Esophagus (tissue), 2 donors: ENCODE results near the gene MAP7D1. TPM values are rescaled to one million over a fixed set of nuclear protein-coding genes. Genes with fewer than 3 reads are reported as not detected.
A peak's percentile ranks its signal among the peaks of the same experiment; 100 is the strongest.

ENCODE experiments used
- H3K27ac ChIP-seq, 2 donors: one replicate each; pipeline ENCODE4 v1.5.1; 2013; ENCODE audit warnings: low read depth in 2 of 2, mild to moderate bottlenecking in 2 of 2, inconsistent platforms in 1 of 2, low read length in 1 of 2, moderate library complexity in 1 of 2
- H3K27me3 ChIP-seq, 2 donors: one replicate each; pipeline ENCODE4 v1.6.1; 2013; ENCODE audit warnings: low read length in 2 of 2, control low read depth in 1 of 2, mild to moderate bottlenecking in 1 of 2; ENCODE audit not compliant: insufficient read depth in 2 of 2, control insufficient read depth in 1 of 2
- H3K36me3 ChIP-seq, 2 donors: one replicate each; pipeline ENCODE4 v1.6.1; 2013; ENCODE audit warnings: low read length in 1 of 2; ENCODE audit not compliant: control insufficient read depth in 2 of 2, insufficient read depth in 2 of 2
- H3K4me1 ChIP-seq, 2 donors: one replicate each; pipeline ENCODE4 v1.6.1; 2013; ENCODE audit warnings: low read length in 1 of 2; ENCODE audit not compliant: control insufficient read depth in 2 of 2, insufficient read depth in 2 of 2
- H3K4me3 ChIP-seq, 2 donors: one replicate each; pipeline ENCODE4 v1.5.1; 2013; ENCODE audit warnings: low read length in 2 of 2, mild to moderate bottlenecking in 2 of 2, low read depth in 1 of 2, moderate library complexity in 1 of 2
- H3K9me3 ChIP-seq, 2 donors: one replicate each; pipeline ENCODE4 v1.6.1; 2013; ENCODE audit warnings: mild to moderate bottlenecking in 2 of 2, low read depth in 1 of 2, low read length in 1 of 2, moderate library complexity in 1 of 2; ENCODE audit not compliant: control insufficient read depth in 2 of 2, insufficient read depth in 1 of 2
- WGBS, 2 donors: extraction: QIAGEN DNeasy Blood & Tissue Kit; methylation state at CpG; one replicate each; pipeline ENCODE4 v1.1.7; 2013; 5-methylcytosine and 5-hydroxymethylcytosine counted together
- polyA plus RNA-seq, 2 donors: library from polyadenylated mRNA; stranded (reverse); fragments of 200-250 nt; gene quantifications; one replicate each; pipeline ENCODE4 v1.2.3, GENCODE V29; 2013
- donor health status: healthy with polysubstance abuse.
- donor health status: Bipolar disorder and iron deficiency.

Gene MAP7D1
- polyA plus RNA-seq, 2 donors = 33.1 to 55.3 TPM

DNA sequence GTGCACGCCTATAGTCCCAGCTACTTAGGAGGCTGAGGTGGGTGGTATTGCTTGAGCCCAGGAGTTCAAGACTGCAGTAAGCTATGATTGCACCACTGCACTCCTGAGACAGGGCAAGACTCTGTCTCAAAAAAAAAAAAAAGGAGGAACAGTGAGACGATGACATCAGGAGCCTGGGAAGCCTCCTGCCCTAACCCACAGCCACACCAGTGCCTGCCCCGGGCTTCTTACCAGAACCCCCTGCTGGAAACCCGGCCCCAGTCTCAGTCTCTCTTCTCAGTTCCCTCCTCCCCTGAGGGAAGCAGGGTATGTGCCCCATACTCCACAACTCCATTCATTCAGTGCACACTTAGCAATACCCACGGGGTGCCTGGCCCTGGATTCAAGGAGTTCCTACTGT, 40.0 kb upstream of the MAP7D1 start:
- Histone ChIP-seq H3K4me3 (no peak overlapping the region), H3K27me3 (no peaks in the 10 kb centered on the region), H3K4me1 (no peaks in the 10 kb centered on the region), H3K9me3 (no peaks in the 10 kb centered on the region), H3K27ac (peak overlapping the region; percentile 24 to 26), H3K36me3 (no peaks in the 10 kb centered on the region)
- 69 to 74% methylated on average over 5 of the region's 5 CpGs for WGBS, 2 donors

DNA sequence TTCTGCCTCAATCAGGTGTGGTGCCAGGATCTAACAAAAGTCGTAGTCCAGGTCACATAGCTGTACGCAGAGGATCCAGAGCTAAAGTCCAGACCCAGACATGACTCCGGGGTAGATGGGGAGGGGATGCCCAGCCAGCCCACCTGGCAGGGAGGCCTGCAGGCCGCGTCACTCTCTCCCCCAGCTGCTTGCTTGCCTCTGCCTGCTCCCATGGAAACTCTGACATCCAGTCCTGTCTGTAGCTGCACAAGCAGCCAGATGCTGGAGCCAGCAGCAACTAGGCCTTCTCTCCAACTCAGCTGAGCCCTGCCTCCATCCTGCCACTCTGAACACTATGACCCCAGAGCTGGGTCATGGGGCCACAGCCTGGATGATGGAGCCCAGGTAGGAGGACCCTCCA, 39.1 kb upstream of the MAP7D1 start:
- no peak overlapping the region for H3K27ac ChIP-seq
- no peaks in the 10 kb centered on the region for H3K9me3 ChIP-seq
- no peaks in the 10 kb centered on the region for H3K4me1 ChIP-seq
- H3K36me3 ChIP-seq = no peaks in the 10 kb centered on the region
- no peak overlapping the region for H3K4me3 ChIP-seq
- no peaks in the 10 kb centered on the region for H3K27me3 ChIP-seq
- 81 to 85% methylated on average over 5 of the region's 5 CpGs for WGBS, 2 donors

DNA sequence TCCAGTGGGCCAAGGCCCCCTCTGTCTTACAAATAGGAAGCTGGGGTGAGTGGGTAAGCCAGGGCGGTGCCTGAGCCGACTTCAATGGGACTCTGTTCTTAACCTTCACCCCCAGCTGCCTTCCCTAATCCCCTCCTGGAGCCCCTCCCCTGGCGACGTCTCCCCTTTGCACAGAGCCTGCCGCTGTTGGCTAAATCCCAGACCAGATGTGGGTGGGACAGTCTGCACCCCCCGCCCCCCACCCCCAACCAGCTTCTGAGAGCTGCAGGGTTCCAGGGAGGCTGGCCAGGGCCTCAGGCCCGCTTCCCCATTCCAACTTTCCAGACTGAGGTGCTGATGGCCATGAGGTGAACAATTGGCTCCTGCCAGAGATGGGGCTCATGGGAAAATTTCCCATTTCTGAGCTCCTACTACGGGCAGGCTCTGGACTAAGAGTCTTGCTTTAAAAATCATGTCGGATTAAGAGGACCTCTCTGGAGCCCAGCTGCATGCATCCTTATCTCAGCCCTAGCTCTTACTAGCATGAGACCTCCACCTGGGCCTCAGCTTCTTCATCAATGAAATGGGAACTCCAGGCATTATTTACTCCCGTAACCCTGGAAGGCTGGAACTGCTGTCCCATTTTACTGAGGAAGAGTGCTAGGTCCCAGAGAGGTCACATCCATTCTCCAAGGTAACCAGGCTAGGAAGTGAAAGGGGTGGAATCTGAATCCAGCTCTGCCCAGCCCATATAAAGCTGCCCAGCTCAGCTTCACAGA, 37.3 kb upstream of the MAP7D1 start:
- no peaks in the 10 kb centered on the region for H3K27me3 ChIP-seq
- WGBS, 2 donors = 64 to 70% methylated on average over 10 of the region's 10 CpGs
- H3K4me3 ChIP-seq = no peak overlapping the region
- H3K4me1 ChIP-seq = peaks cover 0 to 2% of the 10 kb centered on the region in 2 donors
- H3K9me3 ChIP-seq = no peaks in the 10 kb centered on the region
- no peaks in the 10 kb centered on the region for H3K36me3 ChIP-seq
- no peak overlapping the region for H3K27ac ChIP-seq

DNA sequence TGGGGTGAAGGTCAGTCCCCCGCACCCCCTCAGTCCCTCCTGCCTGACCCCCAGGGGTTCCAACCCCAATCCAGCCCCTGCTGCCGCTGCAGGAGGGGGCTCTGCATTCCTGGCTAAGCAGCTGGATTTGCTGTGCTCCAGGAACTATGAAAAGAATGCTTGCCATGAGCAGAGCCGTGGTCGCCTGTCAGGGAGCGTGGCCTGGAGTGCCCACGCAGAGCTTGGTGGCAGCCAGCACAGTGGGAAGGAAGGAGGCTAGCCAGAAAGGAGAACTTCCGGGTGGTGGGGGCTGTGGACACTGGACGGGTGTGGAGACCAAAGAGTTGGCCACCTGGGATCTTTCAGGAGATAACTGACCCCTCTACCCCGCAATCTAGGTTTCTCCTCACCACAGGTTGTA, 36.5 kb upstream of the MAP7D1 start:
- WGBS, 2 donors = 58 to 66% methylated on average over 9 of the region's 9 CpGs
- Histone ChIP-seq H3K36me3 (no peaks in the 10 kb centered on the region), H3K27me3 (no peaks in the 10 kb centered on the region), H3K4me3 (no peak overlapping the region), H3K4me1 (peaks cover 0 to 2% of the 10 kb centered on the region in 2 donors), H3K9me3 (no peaks in the 10 kb centered on the region), H3K27ac (peak overlapping the region; percentile 36 to 37)

DNA sequence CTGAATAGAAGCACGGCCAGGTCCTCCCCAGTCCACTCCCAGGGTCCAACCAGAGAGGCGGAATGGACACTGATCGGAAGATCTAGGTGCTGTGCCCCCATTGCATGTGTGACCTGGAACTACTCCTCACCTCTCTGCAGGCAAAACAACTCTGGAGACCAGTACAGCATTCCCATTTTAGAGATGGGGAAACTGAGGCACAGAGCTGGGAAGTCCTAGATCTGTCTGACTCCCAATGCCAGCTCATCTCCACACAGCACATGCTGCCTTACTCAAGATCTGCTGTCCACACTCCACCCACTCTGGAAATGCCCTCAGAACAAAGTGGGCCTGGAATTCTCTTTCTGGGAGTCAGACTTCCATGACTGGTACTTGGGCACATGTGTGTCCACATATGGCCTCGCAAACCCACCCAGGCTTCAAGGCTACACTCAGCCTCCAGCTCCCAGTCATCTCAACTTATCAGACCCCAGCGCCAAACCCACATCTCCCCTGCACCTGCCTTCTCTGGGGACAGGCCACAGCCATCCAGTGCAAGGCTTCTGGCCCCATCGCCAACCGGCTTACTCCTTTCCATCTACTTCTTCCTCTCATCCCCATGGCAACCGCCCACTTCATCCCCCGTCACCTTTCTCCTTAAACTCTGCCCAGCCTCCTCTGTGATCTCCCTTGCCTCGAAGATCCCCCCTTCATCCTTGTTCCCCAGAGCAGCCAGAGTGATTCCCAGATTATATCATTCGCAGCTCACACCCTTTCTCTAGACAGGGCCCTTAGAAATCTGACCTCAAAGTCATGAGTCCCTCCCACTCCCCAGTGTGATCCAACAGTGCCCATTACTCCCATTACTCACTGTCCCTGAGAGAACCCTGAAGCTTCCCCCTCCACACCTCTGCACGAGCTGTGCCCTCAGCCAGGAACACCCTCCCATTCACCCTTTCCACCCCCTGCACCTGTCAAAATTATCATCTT, 33.6 kb upstream of the MAP7D1 start:
- no peak overlapping the region for H3K4me3 ChIP-seq
- WGBS, 2 donors = 83 to 89% methylated on average over 12 of the region's 12 CpGs
- H3K36me3 ChIP-seq = no peaks in the 10 kb centered on the region
- H3K27me3 ChIP-seq = no peaks in the 10 kb centered on the region
- peak overlapping the region in 1 of 2 donors; percentile 45 for H3K27ac ChIP-seq
- peaks cover 2 to 8% of the 10 kb centered on the region in 2 donors for H3K4me1 ChIP-seq
- no peaks in the 10 kb centered on the region for H3K9me3 ChIP-seq

DNA sequence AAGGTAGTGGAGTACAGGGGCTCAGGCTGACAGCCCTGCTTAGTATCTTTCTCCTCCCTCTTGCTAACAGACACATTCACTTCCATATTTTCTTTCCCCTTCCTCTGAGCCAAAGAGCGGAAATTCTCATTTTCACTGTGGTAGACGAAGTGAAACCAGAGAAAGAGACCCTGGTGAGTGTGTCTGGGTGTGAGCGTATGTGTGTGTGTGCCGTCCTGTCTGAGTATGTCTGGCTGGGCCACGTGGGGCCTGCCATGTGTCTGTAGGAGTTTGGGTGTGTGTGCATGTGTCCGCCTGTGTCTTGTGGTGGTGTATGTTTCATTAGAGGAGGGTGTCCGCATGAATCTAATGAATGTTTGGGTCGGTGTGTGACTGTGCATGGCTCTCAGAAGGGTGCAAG, 32.6 kb upstream of the MAP7D1 start:
- Histone ChIP-seq H3K27ac (peak overlapping the region in 1 of 2 donors; percentile 45), H3K4me3 (no peak overlapping the region)

DNA sequence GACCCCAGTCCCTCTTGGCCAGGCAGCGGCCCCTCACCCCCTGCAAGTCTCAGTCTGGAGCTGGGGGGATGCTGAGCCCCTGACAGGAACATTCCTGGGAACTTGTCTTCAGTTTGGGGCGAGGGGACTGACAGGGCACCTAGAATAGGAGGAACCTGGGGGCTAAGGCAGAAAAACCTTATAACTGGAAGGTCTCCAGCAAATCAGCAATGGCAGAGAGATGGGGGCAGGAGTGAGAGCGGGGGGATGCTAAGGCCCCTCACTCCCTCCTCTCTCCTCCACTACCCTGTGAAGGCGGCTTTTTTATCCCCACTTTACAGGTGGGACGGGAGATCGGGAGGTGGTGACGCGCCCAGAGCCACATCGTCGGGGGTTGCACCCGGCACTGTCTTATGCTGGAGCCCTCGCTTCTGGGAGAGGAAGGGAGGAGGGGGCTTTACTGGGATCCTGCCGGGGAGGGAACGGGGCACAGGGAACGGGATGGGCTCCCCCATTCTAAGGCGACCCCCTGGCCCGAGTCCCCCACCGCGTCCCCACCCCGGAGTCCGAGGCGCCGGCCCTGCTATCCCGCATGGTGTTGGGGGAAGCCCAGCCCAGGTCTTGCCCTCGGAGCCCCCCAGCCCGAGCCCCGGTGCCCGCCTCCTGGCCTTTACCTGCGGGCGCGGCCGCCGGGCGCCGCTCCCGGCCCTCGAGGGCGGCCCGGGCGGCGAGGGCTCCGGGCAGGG, 31.4 kb upstream of the MAP7D1 start:
- no peaks in the 10 kb centered on the region for H3K27me3 ChIP-seq
- 21 to 25% methylated on average over 30 to 42 of the region's 42 CpGs for WGBS, 2 donors
- H3K27ac ChIP-seq = peak overlapping the region; percentile 21 to 34

More for the DNA sequence above, 32.6 kb upstream of the MAP7D1 start:
- Histone ChIP-seq H3K27me3 (no peaks in the 10 kb centered on the region), H3K36me3 (no peaks in the 10 kb centered on the region), H3K4me1 (peaks cover 2 to 8% of the 10 kb centered on the region in 2 donors), H3K9me3 (no peaks in the 10 kb centered on the region)
- WGBS, 2 donors = 62 to 67% methylated on average over 8 of the region's 8 CpGs

DNA sequence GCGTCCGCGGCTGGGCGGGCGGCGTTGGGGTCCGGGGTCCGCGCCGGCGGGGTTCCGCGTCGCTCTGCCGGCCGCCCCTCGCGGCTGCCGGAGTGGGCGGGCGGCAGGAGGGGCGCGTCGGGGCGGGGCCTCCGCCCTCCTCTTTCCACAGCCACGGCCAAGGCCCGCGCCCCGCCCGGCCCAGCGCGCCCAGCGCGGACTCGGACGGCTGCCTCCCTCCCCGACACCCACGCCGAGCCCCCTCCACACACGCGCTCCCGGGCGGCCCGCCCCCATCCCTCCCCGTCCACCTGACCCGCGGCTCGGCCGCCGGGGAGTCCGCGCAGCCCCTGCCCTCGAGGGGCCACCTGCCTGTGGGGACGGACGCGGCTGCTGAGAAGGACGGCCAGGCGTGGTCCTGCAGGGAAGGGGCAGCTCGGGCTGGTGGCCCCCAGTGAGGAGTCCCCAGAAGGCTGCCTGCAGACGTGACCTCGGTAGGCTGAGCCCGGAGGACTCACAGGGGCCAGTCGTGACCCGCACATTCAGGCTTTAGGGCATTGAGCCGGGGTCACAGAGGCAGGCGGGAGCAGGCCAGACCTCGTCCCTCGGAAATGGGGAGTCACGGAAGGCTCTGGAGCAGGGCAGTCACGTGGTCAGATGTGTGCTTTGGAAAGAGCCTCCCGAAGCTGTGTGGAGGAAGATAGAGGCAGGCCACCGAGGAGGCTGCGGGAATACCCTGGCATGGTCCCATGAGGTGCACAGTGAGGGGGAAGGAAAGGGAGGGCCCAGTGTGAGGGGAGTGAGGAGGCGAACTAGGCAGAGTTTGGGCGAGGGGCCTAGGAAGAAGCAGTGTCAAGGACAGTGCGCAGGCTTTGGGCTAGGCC, 30.6 kb upstream of the MAP7D1 start, which contains the start of gene COL8A2:
TSS of gene COL8A2 (minus strand) at position 94 of the 863 bp plus-strand sequence. CDS start 24,980 bp downstream, outside the sequence.
- no peaks in the 10 kb centered on the region for H3K27me3 ChIP-seq
- peak within 1 kb of the TSS; percentile 21 to 34 for H3K27ac ChIP-seq
- WGBS, 2 donors = 8 to 19% methylated on average over 37 to 77 of the region's 77 CpGs
- H3K36me3 ChIP-seq = no peaks in the 10 kb centered on the region
- H3K4me3 ChIP-seq = peak within 1 kb of the TSS; percentile 49 to 59
- H3K9me3 ChIP-seq = no peaks in the 10 kb centered on the region
- peaks cover 2 to 8% of the 10 kb centered on the region in 2 donors for H3K4me1 ChIP-seq

More for the DNA sequence above, 31.4 kb upstream of the MAP7D1 start:
- Histone ChIP-seq H3K4me1 (peaks cover 2 to 8% of the 10 kb centered on the region in 2 donors), H3K36me3 (no peaks in the 10 kb centered on the region), H3K4me3 (peak overlapping the region; percentile 12 to 59), H3K9me3 (no peaks in the 10 kb centered on the region)
